ENCODE measurements around the gene SLC24A1. TPM values are rescaled to one million over a fixed set of nuclear protein-coding genes. Genes with fewer than 3 reads are reported as not detected.

Gene SLC24A1
- total and polyA plus RNA-seq, 10 of the 15 experiments (the other 5 are each of a cell fraction or from before 2014, with no cell fraction given), result 1.4 to 5.8 (median 3.3) TPM

DNA sequence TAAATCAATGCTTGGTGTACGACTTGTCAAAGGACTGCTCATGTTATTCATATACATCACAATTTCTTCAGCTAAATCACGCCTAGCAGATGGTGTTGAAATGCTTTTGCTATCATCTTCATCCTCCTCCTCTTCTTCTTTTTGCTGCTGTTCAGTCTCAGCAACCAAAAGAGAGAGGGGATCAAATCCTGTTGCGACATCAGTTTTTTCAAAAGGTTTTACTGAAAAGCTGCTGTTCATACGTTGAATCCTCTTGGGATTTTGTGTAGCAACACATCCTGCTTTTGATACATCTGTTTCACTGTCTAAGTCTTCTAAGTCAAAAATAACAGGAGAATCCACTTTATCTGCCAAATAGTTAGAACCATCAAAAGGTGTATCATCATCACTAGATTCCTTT is 69.0 kb downstream of the SLC24A1 start:
- Histone ChIP-seq H3K9me3 (replicated peaks; ENCODE audit: control insufficient read depth, insufficient read depth, low read length) (peaks cover 8% of the 10 kb centered on the region), H3K4me2 (ENCODE audit: control insufficient read depth, insufficient read depth) (no peak overlapping the region), H3K4me3 (no peak overlapping the region), H3K27me3 (replicated peaks in 1 of 2; ENCODE audit: control insufficient read depth in 2 of 2, insufficient read depth in 2 of 2, low read length in 1 of 2) (no peaks in the 10 kb centered on the region), H3K9ac (ENCODE audit: control insufficient read depth, insufficient read depth, low read length) (no peak overlapping the region), H4K20me1 (ENCODE audit: control insufficient read depth, insufficient read depth) (no peaks in the 10 kb centered on the region), H3K4me1 (ENCODE audit: control insufficient read depth, insufficient read depth, low read length) (peaks cover 19% of the 10 kb centered on the region), H3K79me2 (ENCODE audit: control insufficient read depth, insufficient read depth, low read length) (no peaks in the 10 kb centered on the region), H3K36me3 (ENCODE audit: control insufficient read depth in 2 of 2, insufficient read depth in 2 of 2, low read length in 1 of 2) (peaks cover 2 to 31% of the 10 kb centered on the region in 2 experiments; a peak in 3 of 4 replicates), H2AFZ (ENCODE audit: control insufficient read depth, low read depth, low read length) (no peak overlapping the region), H3K27ac (ENCODE audit: control insufficient read depth, insufficient read depth) (0 out of 2 replicates have a peak overlapping the region, but pooled peaks have one; percentile 14)
- intact Hi-C loops (cut with micrococcal nuclease; ENCODE audit: unreplicated experiment) (no loop called here), in situ Hi-C loops (cut with MboI) (no loop called here)
- no peak for ATAC-seq
- WGBS (ENCODE audit: insufficient coverage, insufficient replicate concordance, low lambda C conversion rate, missing lambda C conversion rate), result 99% methylated on average over 4 of the region's 4 CpGs
- peak; percentile 59 for FAIRE-seq
- POLR2A ChIA-PET, result interaction anchor here (1.0 kb wide), 1 partner anchor 9 kb away, joined by 3 read pairs; no protein-coding TSS in a partner anchor
- SMC1A ChIA-PET (ENCODE audit: uncharacterized antibody, unreplicated experiment), result interaction anchor here (0.8 to 2.4 kb wide), 5 partner anchors 8 to 144 kb away, joined by 3 to 6 read pairs (median 3); no protein-coding TSS in a partner anchor
- RAD21 ChIA-PET (ENCODE audit: unreplicated experiment), result no interaction called here
- CTCF ChIA-PET, result interaction anchor here (1.8 kb wide), 1 partner anchor 50 kb away, joined by 4 read pairs; no protein-coding TSS in a partner anchor
- DNase-seq (ENCODE audit: low read depth, low spot score), result no peak
- TSS peak; percentile 16 for BruUV-seq (replicated peaks)
- no peak for TF ChIP-seq NRF1 (conservative IDR thresholded peaks at IDR 0.05; ENCODE audit: low read depth, low read length)
- TF ChIP-seq MXI1 (IDR thresholded peaks at IDR 0.05; ENCODE audit: low read depth, low read length), result no peak
- no peak for TF ChIP-seq JUND (IDR thresholded peaks at IDR 0.05; ENCODE audit: low read depth, low read length)
- TF ChIP-seq TARDBP (IDR thresholded peaks at IDR 0.05; ENCODE audit: borderline replicate concordance), result no peak
- TF ChIP-seq, protein P1, sequence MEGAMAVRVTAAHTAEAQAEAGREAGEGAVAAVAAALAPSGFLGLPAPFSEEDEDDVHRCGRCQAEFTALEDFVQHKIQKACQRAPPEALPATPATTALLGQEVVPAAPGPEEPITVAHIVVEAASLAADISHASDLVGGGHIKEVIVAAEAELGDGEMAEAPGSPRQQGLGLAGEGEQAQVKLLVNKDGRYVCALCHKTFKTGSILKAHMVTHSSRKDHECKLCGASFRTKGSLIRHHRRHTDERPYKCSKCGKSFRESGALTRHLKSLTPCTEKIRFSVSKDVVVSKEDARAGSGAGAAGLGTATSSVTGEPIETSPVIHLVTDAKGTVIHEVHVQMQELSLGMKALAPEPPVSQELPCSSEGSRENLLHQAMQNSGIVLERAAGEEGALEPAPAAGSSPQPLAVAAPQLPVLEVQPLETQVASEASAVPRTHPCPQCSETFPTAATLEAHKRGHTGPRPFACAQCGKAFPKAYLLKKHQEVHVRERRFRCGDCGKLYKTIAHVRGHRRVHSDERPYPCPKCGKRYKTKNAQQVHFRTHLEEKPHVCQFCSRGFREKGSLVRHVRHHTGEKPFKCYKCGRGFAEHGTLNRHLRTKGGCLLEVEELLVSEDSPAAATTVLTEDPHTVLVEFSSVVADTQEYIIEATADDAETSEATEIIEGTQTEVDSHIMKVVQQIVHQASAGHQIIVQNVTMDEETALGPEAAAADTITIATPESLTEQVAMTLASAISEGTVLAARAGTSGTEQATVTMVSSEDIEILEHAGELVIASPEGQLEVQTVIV (IDR thresholded peaks at IDR 0.05; ENCODE audit: borderline replicate concordance, partially characterized antibody), result no peak
- TF ChIP-seq SUPT20H (IDR thresholded peaks at IDR 0.05; ENCODE audit: borderline replicate concordance, control insufficient read depth, low read depth, low read length), result no peak
- TF ChIP-seq, protein P2, sequence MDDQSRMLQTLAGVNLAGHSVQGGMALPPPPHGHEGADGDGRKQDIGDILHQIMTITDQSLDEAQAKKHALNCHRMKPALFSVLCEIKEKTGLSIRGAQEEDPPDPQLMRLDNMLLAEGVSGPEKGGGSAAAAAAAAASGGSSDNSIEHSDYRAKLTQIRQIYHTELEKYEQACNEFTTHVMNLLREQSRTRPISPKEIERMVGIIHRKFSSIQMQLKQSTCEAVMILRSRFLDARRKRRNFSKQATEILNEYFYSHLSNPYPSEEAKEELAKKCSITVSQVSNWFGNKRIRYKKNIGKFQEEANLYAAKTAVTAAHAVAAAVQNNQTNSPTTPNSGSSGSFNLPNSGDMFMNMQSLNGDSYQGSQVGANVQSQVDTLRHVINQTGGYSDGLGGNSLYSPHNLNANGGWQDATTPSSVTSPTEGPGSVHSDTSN (IDR thresholded peaks at IDR 0.05; ENCODE audit: insufficient replicate concordance, low read depth, low read length), result no peak
- TF ChIP-seq HDAC2 (IDR thresholded peaks at IDR 0.05), result no peak
- no peak for TF ChIP-seq IKZF2 (IDR thresholded peaks at IDR 0.05)
- TF ChIP-seq, protein P3, sequence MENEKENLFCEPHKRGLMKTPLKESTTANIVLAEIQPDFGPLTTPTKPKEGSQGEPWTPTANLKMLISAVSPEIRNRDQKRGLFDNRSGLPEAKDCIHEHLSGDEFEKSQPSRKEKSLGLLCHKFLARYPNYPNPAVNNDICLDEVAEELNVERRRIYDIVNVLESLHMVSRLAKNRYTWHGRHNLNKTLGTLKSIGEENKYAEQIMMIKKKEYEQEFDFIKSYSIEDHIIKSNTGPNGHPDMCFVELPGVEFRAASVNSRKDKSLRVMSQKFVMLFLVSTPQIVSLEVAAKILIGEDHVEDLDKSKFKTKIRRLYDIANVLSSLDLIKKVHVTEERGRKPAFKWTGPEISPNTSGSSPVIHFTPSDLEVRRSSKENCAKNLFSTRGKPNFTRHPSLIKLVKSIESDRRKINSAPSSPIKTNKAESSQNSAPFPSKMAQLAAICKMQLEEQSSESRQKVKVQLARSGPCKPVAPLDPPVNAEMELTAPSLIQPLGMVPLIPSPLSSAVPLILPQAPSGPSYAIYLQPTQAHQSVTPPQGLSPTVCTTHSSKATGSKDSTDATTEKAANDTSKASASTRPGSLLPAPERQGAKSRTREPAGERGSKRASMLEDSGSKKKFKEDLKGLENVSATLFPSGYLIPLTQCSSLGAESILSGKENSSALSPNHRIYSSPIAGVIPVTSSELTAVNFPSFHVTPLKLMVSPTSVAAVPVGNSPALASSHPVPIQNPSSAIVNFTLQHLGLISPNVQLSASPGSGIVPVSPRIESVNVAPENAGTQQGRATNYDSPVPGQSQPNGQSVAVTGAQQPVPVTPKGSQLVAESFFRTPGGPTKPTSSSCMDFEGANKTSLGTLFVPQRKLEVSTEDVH (IDR thresholded peaks at IDR 0.05; ENCODE audit: low read depth, partially characterized antibody), result no peak
- TF ChIP-seq EP300 (IDR thresholded peaks at IDR 0.05; ENCODE audit: borderline replicate concordance in 1 of 2, control insufficient read depth in 1 of 2, low read depth in 2 of 2, low read length in 2 of 2), result no peak
- no peak for TF ChIP-seq ASH2L (IDR thresholded peaks at IDR 0.05; ENCODE audit: borderline replicate concordance, low read depth)
